GM12892 (cell line): ENCODE results near the gene NPTXR.

ENCODE experiments used
- POLR2A ChIP-seq: IDR thresholded peaks from 2 replicates; pipeline ENCODE4 v1.6.1; 2011; ENCODE audit warnings: low read depth, low read length, control low read depth
- TAF1 ChIP-seq: IDR thresholded peaks from 2 replicates; pipeline ENCODE4 v1.6.1; 2011; ENCODE audit warnings: low read depth, mild to moderate bottlenecking, control low read depth, low read length, borderline replicate concordance

- peak; percentile 61 for TF ChIP-seq POLR2A
- no peak for TF ChIP-seq TAF1
Measured at GRCh38 chr22:38873469-38874411, 29.9 kb upstream of the NPTXR start.
